Omental fat pad (tissue), 4 donors: ENCODE results near the gene VPS18. TPM values are rescaled to one million over a fixed set of nuclear protein-coding genes. Genes with fewer than 3 reads are reported as not detected.

ENCODE experiments used
- ATAC-seq: fragments of 150-250 bp; one replicate; pipeline ENCODE4 v1.9.1; 2016; ENCODE audit warnings: mild to moderate bottlenecking, moderate library complexity; ENCODE audit not compliant: low FRiP score
- DNase-seq: peaks from one replicate; pipeline ENCODE4 v3.0.0-alpha.2; 2019; ENCODE audit warnings: low spot score
- total RNA-seq, 4 donors: library from RNA; depleted of rRNA; stranded (reverse); fragments of >200 nt; gene quantifications; one replicate each; pipeline ENCODE4 v1.1.0, GENCODE V29; 2016
- TF ChIP-seq, protein P1 (sequence below), 3 donors: fragments of 450-650 bp; IDR thresholded peaks; one replicate each; pipeline ENCODE4 v1.5.1; 2016 to 2017; ENCODE audit warnings: antibody characterized with exemption in 3 of 3, mild to moderate bottlenecking in 3 of 3, moderate library complexity in 2 of 3

Gene VPS18
- total RNA-seq, 4 donors from 2014 or later, result 25.2 to 32.9 (median 28.9) TPM

DNA sequence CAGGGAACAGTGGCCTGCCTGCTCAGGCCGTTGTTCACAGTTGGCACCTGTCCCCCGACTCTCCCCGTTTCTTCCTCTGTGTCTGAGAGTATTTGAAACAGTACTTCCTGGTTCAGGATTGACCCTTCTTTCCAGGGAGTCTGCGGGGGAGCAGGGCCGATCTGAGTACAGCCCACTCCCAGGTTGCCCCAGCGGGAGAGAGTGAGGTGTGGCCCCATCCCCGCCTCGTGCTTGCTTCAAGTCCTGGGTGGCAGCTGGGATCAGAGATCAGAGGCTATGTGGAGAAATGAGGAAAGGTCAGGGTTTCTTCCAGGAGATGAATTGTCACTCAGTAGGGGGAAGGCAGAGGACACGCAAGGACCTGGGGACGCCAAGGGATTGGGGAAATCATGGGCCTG is 28.4 kb downstream of the VPS18 start:
- ATAC-seq (no peak), DNase-seq (no peak)
- TF ChIP-seq, protein P1, sequence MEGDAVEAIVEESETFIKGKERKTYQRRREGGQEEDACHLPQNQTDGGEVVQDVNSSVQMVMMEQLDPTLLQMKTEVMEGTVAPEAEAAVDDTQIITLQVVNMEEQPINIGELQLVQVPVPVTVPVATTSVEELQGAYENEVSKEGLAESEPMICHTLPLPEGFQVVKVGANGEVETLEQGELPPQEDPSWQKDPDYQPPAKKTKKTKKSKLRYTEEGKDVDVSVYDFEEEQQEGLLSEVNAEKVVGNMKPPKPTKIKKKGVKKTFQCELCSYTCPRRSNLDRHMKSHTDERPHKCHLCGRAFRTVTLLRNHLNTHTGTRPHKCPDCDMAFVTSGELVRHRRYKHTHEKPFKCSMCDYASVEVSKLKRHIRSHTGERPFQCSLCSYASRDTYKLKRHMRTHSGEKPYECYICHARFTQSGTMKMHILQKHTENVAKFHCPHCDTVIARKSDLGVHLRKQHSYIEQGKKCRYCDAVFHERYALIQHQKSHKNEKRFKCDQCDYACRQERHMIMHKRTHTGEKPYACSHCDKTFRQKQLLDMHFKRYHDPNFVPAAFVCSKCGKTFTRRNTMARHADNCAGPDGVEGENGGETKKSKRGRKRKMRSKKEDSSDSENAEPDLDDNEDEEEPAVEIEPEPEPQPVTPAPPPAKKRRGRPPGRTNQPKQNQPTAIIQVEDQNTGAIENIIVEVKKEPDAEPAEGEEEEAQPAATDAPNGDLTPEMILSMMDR (IDR thresholded peaks at IDR 0.05), result no peak

- TF ChIP-seq, protein P1 (IDR thresholded peaks at IDR 0.05), result no peak
- DNase-seq (no peak), ATAC-seq (no peak)
These were observed 29.3 kb downstream of the VPS18 start for GRCh38 chr15:40923551-40923950.

DNA sequence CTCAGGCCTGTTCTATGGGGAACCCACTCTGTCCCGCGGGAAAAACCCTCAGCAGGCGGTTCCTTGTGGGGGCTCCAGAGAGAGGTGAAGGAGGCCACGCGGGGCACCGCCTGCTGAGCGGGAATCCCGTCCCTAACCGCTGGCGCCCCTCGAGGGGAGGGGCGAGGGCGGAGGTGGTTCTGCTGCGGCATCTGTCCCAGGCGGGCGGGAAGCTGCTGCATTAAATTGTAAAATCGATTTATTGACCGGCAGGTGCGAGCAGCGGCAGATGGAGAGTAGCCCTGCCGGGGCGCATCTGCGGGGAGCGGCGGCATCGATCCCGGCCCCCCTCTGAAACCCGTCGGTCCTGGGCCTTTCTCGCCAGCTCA is 31.2 kb downstream of the VPS18 start:
- TF ChIP-seq, protein P1 (IDR thresholded peaks at IDR 0.05), result no peak
- DNase-seq, result no peak
- ATAC-seq, result no peak

GRCh38 chr15:40925863-40926658 is 31.8 kb downstream of the VPS18 start:
- DNase-seq, result no peak
- TF ChIP-seq, protein P1 (IDR thresholded peaks at IDR 0.05), result no peak
- ATAC-seq, result no peak

DNA sequence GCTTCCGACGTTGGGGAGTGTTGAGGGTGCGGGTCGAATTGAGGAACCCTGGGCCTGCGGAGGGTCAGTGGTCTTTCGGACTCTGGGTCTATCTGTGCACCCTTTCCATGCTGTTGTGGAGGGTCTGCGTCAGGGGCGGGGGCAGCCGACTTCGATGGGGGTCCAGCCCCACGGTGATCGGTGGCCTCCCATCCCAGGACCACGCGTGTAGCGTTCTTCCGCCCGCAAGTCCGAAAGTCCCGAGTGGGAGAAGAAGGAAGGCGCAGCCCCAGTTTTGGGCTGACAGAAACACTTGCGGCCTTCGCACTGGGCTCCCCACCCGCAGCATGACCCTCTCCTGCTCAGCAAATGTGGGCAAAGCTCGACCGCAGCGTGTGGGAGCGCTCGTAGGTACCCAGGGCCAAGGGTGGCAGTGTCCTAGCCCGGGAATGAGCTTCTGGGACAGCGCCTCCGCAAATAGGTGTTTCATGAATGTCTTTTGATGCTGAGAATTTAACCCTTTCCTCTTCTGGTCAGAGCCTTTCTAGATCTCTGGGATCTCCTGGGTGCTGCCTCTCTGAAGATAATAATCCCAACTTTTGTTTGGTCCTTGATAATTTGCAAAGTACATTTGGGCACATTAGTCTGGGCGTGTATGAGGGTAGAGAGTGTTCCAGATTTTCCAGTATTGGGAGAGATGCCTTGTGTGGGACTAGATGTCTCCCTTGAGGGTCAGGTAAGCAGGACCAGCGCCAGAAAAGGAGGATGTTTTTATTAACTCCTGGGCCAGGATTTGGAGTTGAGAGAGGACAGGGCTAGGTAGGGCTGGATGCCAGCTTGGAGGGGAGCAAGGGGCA is 32.6 kb downstream of the VPS18 start:
- DNase-seq (no peak), ATAC-seq (no peak)
- TF ChIP-seq, protein P1 (IDR thresholded peaks at IDR 0.05), result no peak

GRCh38 chr15:40927495-40927872 is 33.2 kb downstream of the VPS18 start:
- ATAC-seq (no peak), DNase-seq (no peak)
- TF ChIP-seq, protein P1 (IDR thresholded peaks at IDR 0.05), result no peak
